TTC549 (cell line): ENCODE data around the gene PCID2.

ENCODE experiments used
- FAIRE-seq: peaks from 2 replicates; lab custom pipeline; 2012; peaks lifted over from hg19 to GRCh38; lab: Jason Lieb, UNC

The PCID2 gene

GRCh38 chr13:113148940-113149503 is 59.4 kb downstream of the PCID2 start:
- no peak for FAIRE-seq

DNA sequence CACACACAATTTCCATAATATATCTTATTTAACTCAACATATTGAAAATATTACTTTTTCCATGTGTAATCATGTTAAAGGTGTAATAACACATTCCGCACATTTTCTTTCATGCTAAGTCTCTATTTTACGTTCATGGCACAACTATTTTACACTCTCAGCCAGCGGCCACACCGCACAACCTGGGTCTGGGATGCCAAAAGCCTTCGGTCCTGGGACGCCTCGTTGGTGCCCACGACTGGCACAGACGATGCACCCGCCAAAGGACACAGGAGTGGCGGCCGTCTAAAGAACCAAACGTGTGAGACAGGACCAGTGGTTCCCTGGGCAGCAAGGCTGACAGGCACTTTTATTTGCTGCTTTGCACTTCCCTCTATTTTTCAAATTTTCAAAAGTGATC is 60.1 kb downstream of the PCID2 start:
- FAIRE-seq, result no peak

- FAIRE-seq, result no peak
These were observed 61.3 kb downstream of the PCID2 start for GRCh38 chr13:113147206-113147605.

- no peak for FAIRE-seq
These were observed 61.7 kb downstream of the PCID2 start for GRCh38 chr13:113146750-113147149.

DNA sequence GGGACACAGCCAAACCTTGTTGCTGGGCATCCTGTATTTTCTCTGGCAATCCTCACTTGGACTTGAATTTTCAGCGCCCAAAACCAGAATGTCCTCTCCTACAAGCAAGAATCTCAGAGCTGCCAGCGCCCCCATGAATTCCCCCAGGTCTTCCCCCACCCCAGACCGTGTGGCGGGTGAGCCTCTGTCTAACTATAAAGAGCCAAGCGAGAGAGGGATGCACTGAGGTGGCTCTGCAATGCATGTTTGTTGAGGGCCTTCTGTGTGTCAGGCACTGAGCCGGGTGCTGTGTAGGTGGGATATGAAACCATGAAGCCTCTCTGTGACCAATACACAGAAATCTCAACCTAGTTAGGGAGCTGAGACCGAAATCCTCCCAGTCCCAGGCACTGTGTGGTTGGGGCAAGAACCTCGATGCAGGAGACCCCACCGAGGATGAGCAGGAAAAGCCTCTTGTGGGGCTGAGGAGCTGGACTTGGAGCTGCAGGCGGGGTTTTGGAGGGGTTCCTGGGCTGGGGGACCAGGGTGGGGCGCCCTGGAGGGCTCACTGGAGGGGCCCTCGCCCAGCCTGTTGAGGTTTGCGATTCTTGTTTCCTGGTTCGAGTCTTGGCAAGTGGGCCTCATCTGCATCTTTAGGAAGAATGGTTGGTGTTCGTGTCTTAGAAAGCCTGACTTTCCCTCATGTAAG is 62.4 kb downstream of the PCID2 start:
- FAIRE-seq, result no peak

DNA sequence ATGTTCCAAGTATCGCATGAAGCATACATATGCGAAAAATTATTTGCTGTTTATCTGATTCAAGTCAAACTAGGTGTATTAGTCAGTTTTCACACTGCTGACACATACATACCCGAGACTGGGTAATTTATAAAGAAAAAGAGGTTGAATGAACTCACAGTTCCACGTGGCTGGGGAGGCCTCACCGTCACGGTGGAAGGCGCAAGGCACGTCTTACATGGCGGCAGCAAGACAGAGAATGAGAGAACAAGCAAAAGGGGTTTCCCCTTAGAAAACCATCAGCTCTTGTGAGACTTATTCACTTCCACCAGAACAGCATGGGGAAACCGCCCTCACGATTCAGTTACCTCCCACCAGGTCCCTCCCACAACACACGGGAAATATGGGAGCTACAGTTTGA is 63.0 kb downstream of the PCID2 start:
- no peak for FAIRE-seq

GRCh38 chr13:113144255-113144629 is 64.2 kb downstream of the PCID2 start:
- FAIRE-seq, result no peak

- no peak for FAIRE-seq
These were observed 64.8 kb downstream of the PCID2 start for GRCh38 chr13:113143466-113144254.

DNA sequence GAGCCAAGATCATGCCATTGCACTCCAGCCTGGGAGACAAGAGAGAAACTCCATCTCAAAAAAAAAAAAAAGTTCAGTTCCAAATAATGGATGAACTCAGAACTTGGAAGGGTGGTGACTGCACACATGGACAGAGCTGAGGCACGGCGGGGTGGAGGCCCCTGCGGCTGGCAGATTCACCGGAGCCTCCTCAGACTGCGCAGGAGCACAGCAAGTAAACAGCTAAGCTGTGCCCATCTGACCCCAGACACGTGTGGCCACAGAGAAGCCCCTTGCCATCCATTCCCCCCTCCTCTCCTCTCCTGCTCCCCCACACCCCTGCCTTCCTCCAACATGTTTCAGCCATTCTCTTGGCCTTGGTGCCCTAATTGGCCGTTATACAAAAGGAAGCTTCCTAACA is 65.6 kb downstream of the PCID2 start:
- no peak for FAIRE-seq

DNA sequence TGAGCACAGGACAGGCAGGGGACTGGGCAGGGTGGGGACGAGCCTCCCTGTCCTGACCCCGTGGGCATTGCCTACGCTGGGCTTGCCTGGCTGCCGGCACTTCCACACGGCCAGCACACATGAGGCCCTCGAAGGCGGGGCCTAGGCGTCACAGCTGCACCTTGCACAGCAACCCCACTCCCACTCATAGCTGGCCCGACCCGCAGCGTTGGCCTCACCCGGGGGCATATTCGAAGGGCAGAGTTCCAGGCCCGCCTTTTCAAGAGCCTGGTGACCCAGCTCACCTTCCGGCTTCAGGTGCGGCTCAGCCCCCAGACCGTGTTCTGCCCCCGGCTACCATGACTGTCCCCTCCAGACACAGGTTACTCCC is 66.9 kb downstream of the PCID2 start:
- no peak for FAIRE-seq

DNA sequence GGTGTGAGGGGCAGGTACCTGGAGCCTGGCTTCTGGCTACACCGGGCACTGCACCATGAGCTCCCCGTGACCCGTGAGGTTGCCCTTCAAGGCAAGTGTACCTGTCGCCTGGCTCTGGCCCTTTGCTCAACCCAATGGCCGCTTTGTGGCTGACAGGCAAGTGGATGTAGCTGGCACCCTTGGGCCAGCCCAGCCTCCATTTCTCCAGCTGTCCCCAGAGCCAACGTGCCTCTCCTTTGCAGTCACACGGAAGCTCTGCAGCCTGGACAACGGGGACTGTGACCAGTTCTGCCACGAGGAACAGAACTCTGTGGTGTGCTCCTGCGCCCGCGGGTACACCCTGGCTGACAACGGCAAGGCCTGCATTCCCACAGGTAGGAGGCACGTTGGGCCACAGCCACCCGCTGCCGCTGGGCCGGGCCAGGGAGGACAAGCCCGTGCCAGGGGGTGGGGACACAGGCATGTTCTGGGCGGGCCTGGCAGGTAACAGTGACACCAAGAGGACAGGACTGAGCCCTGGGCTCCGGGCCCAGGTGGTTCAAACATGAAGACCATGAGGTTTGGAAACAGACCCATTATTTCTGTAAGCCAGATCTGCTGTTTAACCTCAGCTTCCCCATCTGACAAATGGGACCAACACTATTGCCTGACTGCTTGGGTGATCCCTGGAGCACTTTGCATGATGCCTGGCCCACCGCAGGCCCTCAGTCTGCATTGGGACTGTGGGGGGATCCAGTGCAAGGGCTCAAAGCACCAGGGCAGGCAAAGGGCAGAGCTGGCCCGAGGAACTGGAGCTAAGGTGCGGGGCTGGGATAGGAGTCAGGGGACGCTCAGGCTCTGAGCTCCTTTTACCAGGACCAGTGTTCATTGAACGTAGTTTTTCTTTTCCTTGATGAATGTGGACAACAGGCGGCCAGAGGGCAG is 67.5 kb downstream of the PCID2 start:
- no peak for FAIRE-seq

- FAIRE-seq, result no peak
These were observed 68.9 kb downstream of the PCID2 start for GRCh38 chr13:113139577-113139976.

DNA sequence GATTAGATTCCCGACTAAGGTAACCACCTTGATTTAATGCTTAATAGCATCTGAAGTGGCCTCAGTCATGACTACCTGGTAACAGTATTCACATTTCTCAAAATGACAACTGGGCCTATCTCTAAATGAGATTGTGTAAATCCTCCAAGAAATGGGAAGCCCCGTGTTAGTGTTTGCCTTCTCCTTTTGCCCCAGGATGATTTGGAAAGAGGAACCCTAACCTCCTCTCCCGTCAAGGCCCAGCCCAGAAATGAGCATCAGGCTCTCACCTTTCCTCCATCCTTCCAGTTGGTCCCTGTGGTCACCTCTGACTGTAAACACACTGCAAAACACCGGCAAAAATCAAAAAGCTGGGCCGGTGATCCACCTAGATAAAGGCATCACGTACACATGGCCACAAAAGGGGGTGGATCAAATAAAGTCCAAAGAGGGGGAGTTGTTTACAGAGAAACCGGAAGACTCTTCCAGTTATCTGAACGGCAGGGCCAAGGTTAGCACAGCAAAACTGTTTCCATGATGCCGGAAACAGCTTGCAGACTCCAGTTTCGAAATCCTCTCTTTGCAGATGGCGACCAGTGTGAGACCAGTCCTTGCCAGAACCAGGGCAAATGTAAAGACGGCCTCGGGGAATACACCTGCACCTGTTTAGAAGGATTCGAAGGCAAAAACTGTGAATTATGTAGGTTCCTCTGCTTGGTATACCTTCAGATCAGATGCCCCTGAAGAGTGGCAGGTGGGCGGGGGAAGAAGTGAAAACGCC is 69.5 kb downstream of the PCID2 start:
- no peak for FAIRE-seq

- no peak for FAIRE-seq
These were observed 70.7 kb downstream of the PCID2 start for GRCh38 chr13:113137691-113138298.

- FAIRE-seq, result no peak
These were observed 73.1 kb downstream of the PCID2 start for GRCh38 chr13:113135281-113135760.

- no peak for FAIRE-seq
These were observed 78.3 kb downstream of the PCID2 start for GRCh38 chr13:113129921-113130750.

DNA sequence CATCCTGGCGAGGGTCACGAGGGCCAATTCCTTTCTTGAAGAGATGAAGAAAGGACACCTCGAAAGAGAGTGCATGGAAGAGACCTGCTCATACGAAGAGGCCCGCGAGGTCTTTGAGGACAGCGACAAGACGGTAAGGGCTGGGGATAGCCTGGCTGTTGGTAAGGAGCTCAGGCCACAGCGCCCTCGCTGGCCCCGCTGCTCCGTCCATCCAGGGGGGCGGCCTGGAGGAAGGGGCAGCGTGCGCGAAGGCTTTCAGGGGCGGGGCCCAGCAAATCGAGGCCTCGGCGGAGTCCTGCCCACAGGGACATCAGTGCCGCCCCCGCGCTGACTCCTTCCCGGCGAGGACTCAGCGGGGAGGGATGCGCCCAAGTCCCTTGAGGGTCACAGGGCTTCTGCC is 79.0 kb downstream of the PCID2 start:
- FAIRE-seq, result no peak
